Erythroblast (primary cell): ENCODE results near the gene FAM3A.
A peak's percentile ranks its signal among the peaks of the same experiment; 100 is the strongest.

Experiments
- GATA1 ChIP-seq: IDR thresholded peaks from 2 replicates; pipeline ENCODE4 v1.6.1; 2011; ENCODE audit warnings: low read depth, mild to moderate bottlenecking, control low read depth, low read length, moderate library complexity
- POLR2A ChIP-seq: IDR thresholded peaks from 2 replicates; pipeline ENCODE4 v1.6.1; 2011; ENCODE audit warnings: mild to moderate bottlenecking, low read length

DNA sequence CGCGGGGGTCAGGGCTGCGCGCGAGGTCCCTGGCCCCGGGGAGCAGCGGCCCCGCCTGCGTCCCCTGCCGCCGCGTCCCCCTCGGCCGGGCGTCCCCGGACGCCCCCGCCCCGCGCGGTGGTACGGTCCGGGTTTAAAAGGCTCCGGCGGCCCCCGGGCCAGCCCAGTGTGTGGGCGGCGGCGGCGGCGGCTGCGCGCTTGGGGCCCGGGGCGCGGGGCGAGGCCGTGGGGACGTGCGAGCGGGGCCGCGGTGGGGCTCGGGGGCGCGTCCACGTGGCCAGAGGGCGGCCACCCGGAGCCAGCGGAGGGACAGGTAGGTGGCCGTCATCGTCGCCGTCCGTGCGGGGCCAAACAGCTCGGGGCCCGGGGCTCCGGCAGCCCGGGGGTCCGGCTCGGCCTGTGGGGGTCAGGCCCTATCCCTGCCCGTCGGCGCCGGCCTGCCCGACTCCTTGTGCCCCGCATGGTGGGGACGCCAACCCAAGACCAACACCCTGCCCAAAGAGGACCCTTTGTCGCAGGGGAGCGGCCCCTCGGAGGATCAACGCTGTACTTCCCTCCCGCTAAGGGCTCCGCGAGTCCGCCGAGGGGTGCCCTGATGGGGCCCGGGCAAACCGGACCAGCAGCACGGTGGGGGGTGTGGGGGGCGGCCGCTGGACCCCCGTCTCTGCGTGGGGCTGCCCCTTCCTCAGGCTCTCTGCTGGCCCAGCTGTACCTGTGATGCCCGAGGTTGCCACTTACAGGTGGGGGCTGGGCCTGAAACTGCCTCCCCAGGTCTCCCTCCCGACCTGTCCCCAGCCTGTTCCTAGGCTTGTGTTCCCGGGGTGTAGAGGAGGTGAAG lies 57.7 kb downstream of the FAM3A start, which contains the start of gene PLXNA3:
- peak; percentile 41 for TF ChIP-seq POLR2A
- no peak for TF ChIP-seq GATA1
